ENCODE results near the gene AADACL2. TPM values are rescaled to one million over a fixed set of nuclear protein-coding genes. Genes with fewer than 3 reads are reported as not detected.

Gene AADACL2
- total RNA-seq, 3 donors from 2014 or later = 0.16 to 0.73 TPM; not detected in 1

DNA sequence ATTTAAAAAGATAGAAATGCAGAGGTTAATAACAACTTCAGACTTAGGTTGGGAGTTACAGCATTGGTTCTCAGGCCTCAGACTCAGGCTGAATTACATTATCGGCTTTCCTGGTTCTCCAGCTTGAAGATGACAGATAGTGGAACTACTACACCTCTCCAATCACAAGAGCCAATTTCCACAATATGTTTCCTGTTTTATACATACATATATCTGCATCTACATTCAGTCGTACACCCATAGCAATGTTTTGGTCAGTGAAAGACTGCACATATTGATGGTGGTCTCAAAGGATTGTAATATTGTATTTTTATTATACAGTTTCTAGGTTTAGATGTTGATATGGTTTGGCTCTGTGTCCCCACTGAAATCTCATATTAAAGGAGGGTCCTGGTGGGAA is 35.4 kb downstream of the AADACL2 start:
- intact Hi-C loops (cut with DNase I; ENCODE audit: low total_unique reads) = no loop called here

DNA sequence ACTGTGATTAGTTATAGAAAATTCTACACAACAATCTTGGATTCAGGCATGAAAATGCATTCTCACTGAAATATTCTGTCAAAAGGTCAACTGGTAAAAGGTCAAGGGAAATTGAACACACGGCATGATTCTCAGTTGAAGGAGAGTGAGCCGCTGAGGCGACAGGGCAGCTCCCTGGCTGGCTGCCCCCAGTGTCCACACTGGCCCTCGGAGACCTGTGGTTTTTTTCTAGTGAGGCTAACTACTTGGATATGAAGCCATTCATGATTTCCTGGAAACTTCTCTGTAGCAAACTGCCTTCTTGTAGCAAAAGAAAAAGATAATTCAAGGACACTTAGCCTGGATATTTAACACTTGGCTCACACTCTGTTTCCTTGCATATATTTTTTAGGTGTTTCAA is 37.2 kb downstream of the AADACL2 start:
- no peaks in the 10 kb centered on the region for H3K36me3 ChIP-seq
- TF ChIP-seq, protein P1, sequence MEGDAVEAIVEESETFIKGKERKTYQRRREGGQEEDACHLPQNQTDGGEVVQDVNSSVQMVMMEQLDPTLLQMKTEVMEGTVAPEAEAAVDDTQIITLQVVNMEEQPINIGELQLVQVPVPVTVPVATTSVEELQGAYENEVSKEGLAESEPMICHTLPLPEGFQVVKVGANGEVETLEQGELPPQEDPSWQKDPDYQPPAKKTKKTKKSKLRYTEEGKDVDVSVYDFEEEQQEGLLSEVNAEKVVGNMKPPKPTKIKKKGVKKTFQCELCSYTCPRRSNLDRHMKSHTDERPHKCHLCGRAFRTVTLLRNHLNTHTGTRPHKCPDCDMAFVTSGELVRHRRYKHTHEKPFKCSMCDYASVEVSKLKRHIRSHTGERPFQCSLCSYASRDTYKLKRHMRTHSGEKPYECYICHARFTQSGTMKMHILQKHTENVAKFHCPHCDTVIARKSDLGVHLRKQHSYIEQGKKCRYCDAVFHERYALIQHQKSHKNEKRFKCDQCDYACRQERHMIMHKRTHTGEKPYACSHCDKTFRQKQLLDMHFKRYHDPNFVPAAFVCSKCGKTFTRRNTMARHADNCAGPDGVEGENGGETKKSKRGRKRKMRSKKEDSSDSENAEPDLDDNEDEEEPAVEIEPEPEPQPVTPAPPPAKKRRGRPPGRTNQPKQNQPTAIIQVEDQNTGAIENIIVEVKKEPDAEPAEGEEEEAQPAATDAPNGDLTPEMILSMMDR (IDR thresholded peaks at IDR 0.05) = no peak
- no peak for TF ChIP-seq POLR2A (IDR thresholded peaks at IDR 0.05)
- TF ChIP-seq POLR2AphosphoS5 (IDR thresholded peaks at IDR 0.05) = no peak
- peak in 1 of 2 donors; percentile 18 for DNase-seq (ENCODE audit: low spot score in 2 of 2)
- peak overlapping the region; percentile 78 to 84 for H3K27ac ChIP-seq
- intact Hi-C loops (cut with DNase I; ENCODE audit: low total_unique reads) = no loop called here
- no peaks in the 10 kb centered on the region for H3K4me1 ChIP-seq
- no peaks in the 10 kb centered on the region for H3K9me3 ChIP-seq
- no peak overlapping the region for H3K4me3 ChIP-seq
- H3K27me3 ChIP-seq = no peaks in the 10 kb centered on the region

More for the DNA sequence above, 35.4 kb downstream of the AADACL2 start:
- H3K4me1 ChIP-seq = no peaks in the 10 kb centered on the region
- DNase-seq (ENCODE audit: low spot score in 2 of 2) = no peak
- H3K27ac ChIP-seq = peak overlapping the region; percentile 78 to 79
- H3K27me3 ChIP-seq = no peaks in the 10 kb centered on the region
- no peaks in the 10 kb centered on the region for H3K9me3 ChIP-seq
- TF ChIP-seq, protein P1 (IDR thresholded peaks at IDR 0.05) = no peak
- no peak for TF ChIP-seq POLR2AphosphoS5 (IDR thresholded peaks at IDR 0.05)
- TF ChIP-seq POLR2A (IDR thresholded peaks at IDR 0.05) = no peak
- no peaks in the 10 kb centered on the region for H3K36me3 ChIP-seq
- no peak overlapping the region for H3K4me3 ChIP-seq

DNA sequence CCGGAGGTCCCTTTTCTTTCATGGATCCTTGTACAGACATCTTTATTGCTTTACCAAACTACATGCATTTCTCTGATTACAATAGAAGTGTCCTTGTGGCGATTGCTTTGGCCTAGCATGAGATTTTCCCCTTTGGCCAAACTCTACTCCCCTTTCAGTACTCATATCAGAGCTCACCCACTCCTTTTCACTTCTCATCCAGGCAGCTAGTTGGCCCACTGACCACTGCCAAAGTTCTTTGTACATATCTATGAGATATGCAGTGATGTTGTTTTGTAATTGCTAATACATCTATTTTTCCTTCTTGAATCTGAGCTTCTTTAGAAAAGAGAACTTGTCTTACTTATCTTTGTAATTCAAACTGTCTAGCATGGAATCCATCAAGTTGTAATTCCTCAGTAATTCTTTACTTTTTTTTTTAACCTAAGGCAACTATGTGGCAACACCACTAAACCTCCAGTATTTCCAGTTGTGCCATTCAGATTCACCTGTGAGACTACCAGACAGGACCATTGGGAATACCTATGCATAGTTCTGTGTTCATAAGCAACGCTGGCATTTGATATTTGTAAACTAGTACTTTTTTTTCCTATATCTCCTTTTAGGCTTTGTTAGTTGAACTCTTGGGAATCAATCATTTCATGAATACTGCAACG is 39.2 kb downstream of the AADACL2 start:
- H3K27ac ChIP-seq = no peak overlapping the region
- DNase-seq (ENCODE audit: low spot score in 2 of 2) = no peak
- H3K27me3 ChIP-seq = no peaks in the 10 kb centered on the region
- TF ChIP-seq POLR2AphosphoS5 (IDR thresholded peaks at IDR 0.05) (no peak), POLR2A (IDR thresholded peaks at IDR 0.05) (no peak)
- TF ChIP-seq, protein P1 (IDR thresholded peaks at IDR 0.05) = no peak
- intact Hi-C loops (cut with DNase I; ENCODE audit: low total_unique reads) = no loop called here
- H3K4me3 ChIP-seq = no peak overlapping the region
- no peaks in the 10 kb centered on the region for H3K36me3 ChIP-seq
- no peaks in the 10 kb centered on the region for H3K4me1 ChIP-seq
- H3K9me3 ChIP-seq = no peaks in the 10 kb centered on the region

DNA sequence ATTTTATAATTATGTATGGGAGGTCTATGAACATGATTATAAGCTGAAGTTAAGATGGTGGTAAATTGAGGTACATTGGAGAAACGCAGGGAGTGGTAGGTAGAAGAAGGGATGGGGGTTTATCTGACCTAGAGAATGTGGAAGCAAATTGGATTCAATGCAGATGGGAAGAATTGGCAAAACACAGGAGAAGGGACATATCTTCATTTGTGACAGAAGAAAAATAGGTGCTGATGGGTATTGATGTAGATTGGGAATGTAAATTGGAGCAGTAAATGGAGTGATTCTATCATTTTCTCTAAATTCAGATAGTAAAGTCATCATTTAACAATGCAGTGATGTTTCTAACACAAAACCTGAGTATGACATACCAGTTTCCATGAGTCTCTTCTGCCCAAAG is 40.5 kb downstream of the AADACL2 start:
- H3K9me3 ChIP-seq = no peaks in the 10 kb centered on the region
- no peaks in the 10 kb centered on the region for H3K4me1 ChIP-seq
- no peak overlapping the region for H3K4me3 ChIP-seq

DNA sequence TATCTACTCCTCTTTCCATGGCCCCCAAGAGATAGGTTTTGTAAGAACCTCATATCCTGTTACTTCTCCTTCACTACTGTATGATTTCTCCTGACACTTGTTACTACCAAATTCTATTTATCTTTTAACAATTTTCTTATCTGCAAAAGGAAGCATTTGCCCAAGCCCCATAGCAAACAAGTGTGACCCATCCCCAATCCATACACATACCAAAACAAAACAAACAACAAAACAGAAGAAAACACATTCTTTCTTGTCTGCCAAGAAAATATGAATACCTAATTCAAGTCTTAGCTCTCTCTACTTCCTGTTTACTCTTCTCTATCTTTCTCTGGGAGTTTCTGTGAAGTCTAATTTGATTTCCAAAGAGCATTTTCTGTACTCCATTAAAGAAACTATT is 41.2 kb downstream of the AADACL2 start:
- Histone ChIP-seq H3K27ac (no peak overlapping the region), H3K36me3 (no peaks in the 10 kb centered on the region), H3K4me3 (no peak overlapping the region), H3K27me3 (no peaks in the 10 kb centered on the region), H3K9me3 (no peaks in the 10 kb centered on the region), H3K4me1 (no peaks in the 10 kb centered on the region)
- no peak for DNase-seq (ENCODE audit: low spot score in 2 of 2)
- intact Hi-C loops (cut with DNase I; ENCODE audit: low total_unique reads) = no loop called here
- TF ChIP-seq, protein P1 (IDR thresholded peaks at IDR 0.05) = no peak
- no peak for TF ChIP-seq POLR2A (IDR thresholded peaks at IDR 0.05)
- TF ChIP-seq POLR2AphosphoS5 (IDR thresholded peaks at IDR 0.05) = no peak

More for the DNA sequence above, 40.5 kb downstream of the AADACL2 start:
- TF ChIP-seq, protein P1 (IDR thresholded peaks at IDR 0.05) = no peak
- no peak for TF ChIP-seq POLR2A (IDR thresholded peaks at IDR 0.05)
- no peak for TF ChIP-seq POLR2AphosphoS5 (IDR thresholded peaks at IDR 0.05)
- no peak for DNase-seq (ENCODE audit: low spot score in 2 of 2)
- Histone ChIP-seq H3K27me3 (no peaks in the 10 kb centered on the region), H3K36me3 (no peaks in the 10 kb centered on the region), H3K27ac (no peak overlapping the region)
- intact Hi-C loops (cut with DNase I; ENCODE audit: low total_unique reads) = no loop called here
